IMR-90 (cell line): ENCODE measurements around the gene SPDEF. TPM values are rescaled to one million over a fixed set of nuclear protein-coding genes. Genes with fewer than 3 reads are reported as not detected.
A peak's percentile ranks its signal among the peaks of the same experiment; 100 is the strongest.

Experiments
- ATAC-seq: fragments of 200-7000 bp; cut with Tn5 transposase; 2 replicates; pipeline ENCODE4 v1.9.1; 2020; ENCODE audit warnings: low read depth, mild to moderate bottlenecking, moderate library complexity
- BruUV-seq: library from RNA; stranded (reverse); fragments of 400-500 nt; replicated peaks from 2 replicates; lab custom pipeline; 2021; lab: Mats Ljungman, UMichigan
- CTCF ChIA-PET: fragments of 300-600 bp; formaldehyde crosslinking; extraction: SDS; loops from one replicate; lab custom pipeline; 2021; ENCODE audit warnings: antibody characterized with exemption; lab: Yijun Ruan, JAX
- POLR2A ChIA-PET: fragments of 300-600 bp; sonication (Branson Sonifier 250); formaldehyde crosslinking; loops from one replicate; lab custom pipeline; 2022; ENCODE audit warnings: antibody characterized with exemption; ENCODE audit not compliant: unreplicated experiment; lab: Charles Lee
- DNase-seq: peaks from one replicate; pipeline ENCODE4 v3.0.0; 2013
- H2AFZ ChIP-seq: replicated peaks from 2 replicates; pipeline ENCODE3; 2013; ENCODE audit warnings: low read length, mild to moderate bottlenecking; ENCODE audit not compliant: poor library complexity
- H2AK5ac ChIP-seq: 2 replicates; pipeline ENCODE4 v1.6.1; 2013; ENCODE audit warnings: low read depth, low read length, inconsistent platforms
- H2AK9ac ChIP-seq: replicated peaks from 2 replicates; pipeline ENCODE3; 2013; ENCODE audit warnings: mild to moderate bottlenecking, low read depth, low read length, moderate library complexity; ENCODE audit not compliant: poor library complexity
- H2BK120ac ChIP-seq: 2 replicates; pipeline ENCODE4 v1.6.1; 2013; ENCODE audit warnings: low read depth, low read length, inconsistent platforms
- H2BK15ac ChIP-seq: 3 replicates; pipeline ENCODE4 v1.6.1; 2013; ENCODE audit warnings: low read depth, low read length, inconsistent platforms
- H2BK20ac ChIP-seq: 2 replicates; pipeline ENCODE4 v1.6.1; 2013; ENCODE audit warnings: low read depth, mild to moderate bottlenecking, inconsistent platforms, low read length, moderate library complexity
- H2BK5ac ChIP-seq: 2 replicates; pipeline ENCODE4 v1.6.1; 2013; ENCODE audit warnings: mild to moderate bottlenecking, low read depth, low read length, inconsistent platforms; ENCODE audit not compliant: poor library complexity, severe bottlenecking
- H3K14ac ChIP-seq: replicated peaks from 2 replicates; pipeline ENCODE4 v1.6.1; 2013; ENCODE audit warnings: low read depth, low read length, inconsistent platforms
- H3K18ac ChIP-seq: 2 replicates; pipeline ENCODE4 v1.6.1; 2013; ENCODE audit warnings: low read depth, low read length, control low read depth
- H3K23ac ChIP-seq: 2 replicates; pipeline ENCODE4 v1.6.1; 2013; ENCODE audit warnings: low read depth, low read length, inconsistent platforms
- H3K27ac ChIP-seq: 2 replicates; pipeline ENCODE4 v1.5.1; 2013; ENCODE audit warnings: mild to moderate bottlenecking, control low read depth, low read length; ENCODE audit not compliant: insufficient read depth
- H3K27me3 ChIP-seq: 2 replicates; pipeline ENCODE4 v1.6.1; 2013; ENCODE audit warnings: low read length; ENCODE audit not compliant: control insufficient read depth, insufficient read depth
- H3K36me3 ChIP-seq: 2 replicates; pipeline ENCODE4 v1.6.1; 2013; ENCODE audit warnings: low read length, mixed read lengths; ENCODE audit not compliant: control insufficient read depth, insufficient read depth
- H3K4ac ChIP-seq: 2 replicates; pipeline ENCODE4 v1.6.1; 2013; ENCODE audit warnings: low read depth, low read length, inconsistent platforms
- H3K4me1 ChIP-seq: 2 replicates; pipeline ENCODE4 v1.6.1; 2013; ENCODE audit warnings: low read length, mixed read lengths; ENCODE audit not compliant: control insufficient read depth, insufficient read depth
- H3K4me2 ChIP-seq: 2 replicates; pipeline ENCODE4 v1.6.1; 2013; ENCODE audit warnings: low read depth, mild to moderate bottlenecking, control low read depth, low read length, moderate library complexity
- H3K4me3 ChIP-seq: 2 replicates; pipeline ENCODE4 v1.5.1; 2013; ENCODE audit warnings: low read depth, mild to moderate bottlenecking, control low read depth, low read length, moderate library complexity; ENCODE audit not compliant: insufficient read depth
- H3K56ac ChIP-seq: 2 replicates; pipeline ENCODE4 v1.6.1; 2013; ENCODE audit warnings: low read length, inconsistent platforms; ENCODE audit not compliant: insufficient read depth; ENCODE audit errors: extremely low read depth
- H3K79me1 ChIP-seq, 2 experiments: 2 replicates each; pipeline ENCODE4 v1.6.1; 2013; ENCODE audit warnings: low read length in 2 of 2, inconsistent platforms in 1 of 2, low read depth in 1 of 2
- H3K9ac ChIP-seq: 2 replicates; pipeline ENCODE4 v1.6.1; 2013; ENCODE audit warnings: low read depth, low read length, control low read depth
- H3K9me1 ChIP-seq: 2 replicates; pipeline ENCODE4 v1.6.1; 2013; ENCODE audit warnings: low read length, inconsistent platforms; ENCODE audit not compliant: insufficient read depth
- H3K9me3 ChIP-seq: 2 replicates; pipeline ENCODE4 v1.6.1; 2013; ENCODE audit warnings: low read length; ENCODE audit not compliant: control insufficient read depth, insufficient read depth
- H4K20me1 ChIP-seq: 2 replicates; pipeline ENCODE4 v1.6.1; 2013; ENCODE audit warnings: low read length, inconsistent platforms; ENCODE audit not compliant: insufficient read depth
- H4K5ac ChIP-seq: 2 replicates; pipeline ENCODE4 v1.6.1; 2013; ENCODE audit warnings: mild to moderate bottlenecking, low read depth, low read length, control low read depth
- H4K8ac ChIP-seq, 2 experiments: 2 replicates each; pipeline ENCODE4 v1.6.1; 2013; ENCODE audit warnings: low read depth in 2 of 2, low read length in 2 of 2, control low read depth in 1 of 2, inconsistent platforms in 1 of 2
- H4K91ac ChIP-seq: 2 replicates; pipeline ENCODE4 v1.6.1; 2013; ENCODE audit warnings: low read depth, low read length, inconsistent platforms; ENCODE audit not compliant: insufficient read depth
- BHLHE40 ChIP-seq: fragments of 150-350 bp; IDR thresholded peaks from 2 replicates; pipeline ENCODE4 v1.6.1; 2016; ENCODE audit warnings: mild to moderate bottlenecking, low read depth, low read length
- CEBPB ChIP-seq: IDR thresholded peaks from 2 replicates; pipeline ENCODE4 v1.6.1; 2012; ENCODE audit warnings: low read depth, low read length, improper control_type of control experiment
- CHD1 ChIP-seq: IDR thresholded peaks from 2 replicates; pipeline ENCODE4 v1.6.1; 2012; ENCODE audit warnings: low read depth, low read length, improper control_type of control experiment
- FOS ChIP-seq: fragments of 150-350 bp; IDR thresholded peaks from 2 replicates; pipeline ENCODE4 v1.6.1; 2016; ENCODE audit warnings: low read depth, low read length
- MAFK ChIP-seq: IDR thresholded peaks from 2 replicates; pipeline ENCODE4 v1.6.1; 2012; ENCODE audit warnings: low read depth, low read length, improper control_type of control experiment
- MAZ ChIP-seq: IDR thresholded peaks from 2 replicates; pipeline ENCODE4 v1.6.1; 2012; ENCODE audit warnings: low read depth, mild to moderate bottlenecking, low read length, improper control_type of control experiment, moderate library complexity, borderline replicate concordance
- NFE2L2 ChIP-seq: fragments of 150-350 bp; IDR thresholded peaks from 2 replicates; pipeline ENCODE4 v1.6.1; 2016; ENCODE audit warnings: low read depth, mild to moderate bottlenecking, low read length
- POLR2A ChIP-seq: IDR thresholded peaks from 2 replicates; pipeline ENCODE4 v1.6.1; 2012; ENCODE audit warnings: mild to moderate bottlenecking, low read depth, low read length
- RAD21 ChIP-seq: IDR thresholded peaks from 2 replicates; pipeline ENCODE4 v1.6.1; 2012; ENCODE audit warnings: low read length, improper control_type of control experiment
- RCOR1 ChIP-seq: IDR thresholded peaks from 2 replicates; pipeline ENCODE4 v1.6.1; 2012; ENCODE audit warnings: mild to moderate bottlenecking, low read length, improper control_type of control experiment; ENCODE audit not compliant: insufficient replicate concordance
- RFX5 ChIP-seq: IDR thresholded peaks from 2 replicates; pipeline ENCODE4 v1.8.0; 2012; ENCODE audit warnings: low read depth, mild to moderate bottlenecking, low read length, moderate library complexity
- SMC3 ChIP-seq: fragments of 150-350 bp; IDR thresholded peaks from 2 replicates; pipeline ENCODE4 v1.6.1; 2016; ENCODE audit warnings: low read depth, mild to moderate bottlenecking, antibody characterized with exemption, low read length, moderate library complexity
- WGBS, 2 experiments: methylation state at CpG; one replicate each; pipeline versions ENCODE4 v1.1.5 to v1.1.7; 2013; ENCODE audit warnings: missing lambda C conversion rate in 2 of 2; ENCODE audit not compliant: insufficient read length in 1 of 2; ENCODE audit errors: extremely low coverage in 2 of 2; 5-methylcytosine and 5-hydroxymethylcytosine counted together
- dilution Hi-C: fragments of 300-500 bp; cut with HindIII; formaldehyde crosslinking; loops from one replicate; pipeline ENCODE4 v1.14.3; 2018; ENCODE audit warnings: low sequenced_read_pairs; ENCODE audit not compliant: unreplicated experiment
- in situ Hi-C: fragments of 300-500 bp; cut with MboI; formaldehyde crosslinking; loops from 3 replicates; pipeline ENCODE4 v1.14.3; 2019; ENCODE audit warnings: low sequenced_read_pairs, inconsistent platforms, mixed read lengths
- intact Hi-C: fragments of 100-400 bp; cut with micrococcal nuclease; formaldehyde crosslinking; loops from 2 replicates; pipeline ENCODE4 v1.10.0; 2022
- polyA plus RNA-seq, 3 experiments: library from polyadenylated mRNA; depleted of rRNA; stranded (reverse); fragments of >200 nt; gene quantifications; 2 replicates each; pipeline ENCODE4 v1.2.3, GENCODE V29; 2012; ENCODE audit warnings: low replicate concordance in 1 of 3
- total RNA-seq: library from RNA; depleted of rRNA; stranded (reverse); fragments of >200 nt; gene quantifications from 2 replicates; pipeline ENCODE4 v1.2.3, GENCODE V29; 2012
- TF ChIP-seq, protein P1 (sequence below): fragments of 150-350 bp; IDR thresholded peaks from 2 replicates; pipeline ENCODE4 v1.6.1; 2016; ENCODE audit warnings: low read depth, mild to moderate bottlenecking, low read length, moderate library complexity, borderline replicate concordance
- TF ChIP-seq, protein P2 (sequence below): conservative IDR thresholded peaks from 2 replicates; pipeline ENCODE4 v1.5.1; 2012; ENCODE audit warnings: mild to moderate bottlenecking, low read depth, low read length, improper control_type of control experiment
- TF ChIP-seq, protein P3 (sequence below): fragments of 150-350 bp; IDR thresholded peaks from 2 replicates; pipeline ENCODE4 v1.6.1; 2017; ENCODE audit warnings: mild to moderate bottlenecking, antibody characterized with exemption, low read length, low read depth

SPDEF gene
- total and polyA plus RNA-seq, 2 of the 4 experiments (the other 2 are of a cell fraction): 0.05 TPM; not detected in 1

DNA sequence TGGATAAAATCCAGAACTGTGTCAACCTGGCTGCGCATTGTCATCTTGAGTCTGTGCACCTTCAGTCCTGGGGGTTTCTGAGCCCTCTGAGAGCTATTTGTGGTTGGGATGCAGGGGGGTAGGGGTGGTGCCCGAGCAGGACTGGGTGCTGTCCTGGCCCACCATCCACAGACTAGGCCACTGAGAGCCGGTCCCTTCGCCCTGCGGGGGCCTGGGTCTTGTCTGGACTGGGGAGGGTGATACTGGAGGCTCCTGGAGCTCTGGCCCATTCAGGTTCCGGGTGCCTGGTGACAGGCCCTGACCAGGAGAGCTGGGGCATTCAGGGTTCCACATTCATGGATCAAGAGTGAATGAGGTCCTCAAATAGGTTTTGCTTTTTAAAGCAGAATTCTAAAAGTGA lies 20.9 kb downstream of the SPDEF start:
- Histone ChIP-seq H2AK9ac (peak overlapping the region; percentile 13), H2BK5ac (no peak overlapping the region), H4K91ac (no peak overlapping the region), H2BK15ac (no peak overlapping the region), H3K9me3 (no peaks in the 10 kb centered on the region), H4K5ac (no peak overlapping the region), H3K9ac (no peak overlapping the region), H3K4me3 (no peak overlapping the region), H2AK5ac (no peak overlapping the region), H4K8ac (no peak overlapping the region), H2BK20ac (no peak overlapping the region), H3K9me1 (no peaks in the 10 kb centered on the region), H3K4ac (no peak overlapping the region), H4K20me1 (no peaks in the 10 kb centered on the region), H3K23ac (no peak overlapping the region), H3K4me1 (no peaks in the 10 kb centered on the region), H3K36me3 (no peaks in the 10 kb centered on the region), H2BK120ac (no peak overlapping the region), H3K4me2 (no peak overlapping the region), H3K79me1 (no peaks in the 10 kb centered on the region), H3K27ac (no peak overlapping the region), H3K56ac (no peak overlapping the region), H3K27me3 (peaks cover 9% of the 10 kb centered on the region; the same call in 1 of the 2 replicates), H2AFZ (no peak overlapping the region), H3K14ac (no peak overlapping the region), H3K18ac (no peak overlapping the region)
- dilution Hi-C loops (no loop called here), in situ Hi-C loops (no loop called here), intact Hi-C loops (no loop called here)
- TF ChIP-seq CHD1 (no peak), RFX5 (no peak), SMC3 (no peak), POLR2A (no peak), MAFK (no peak), RCOR1 (no peak), CEBPB (no peak), NFE2L2 (no peak), FOS (no peak), RAD21 (no peak), MAZ (no peak), BHLHE40 (no peak)
- TF ChIP-seq, protein P1, sequence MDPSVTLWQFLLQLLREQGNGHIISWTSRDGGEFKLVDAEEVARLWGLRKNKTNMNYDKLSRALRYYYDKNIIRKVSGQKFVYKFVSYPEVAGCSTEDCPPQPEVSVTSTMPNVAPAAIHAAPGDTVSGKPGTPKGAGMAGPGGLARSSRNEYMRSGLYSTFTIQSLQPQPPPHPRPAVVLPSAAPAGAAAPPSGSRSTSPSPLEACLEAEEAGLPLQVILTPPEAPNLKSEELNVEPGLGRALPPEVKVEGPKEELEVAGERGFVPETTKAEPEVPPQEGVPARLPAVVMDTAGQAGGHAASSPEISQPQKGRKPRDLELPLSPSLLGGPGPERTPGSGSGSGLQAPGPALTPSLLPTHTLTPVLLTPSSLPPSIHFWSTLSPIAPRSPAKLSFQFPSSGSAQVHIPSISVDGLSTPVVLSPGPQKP: no peak
- TF ChIP-seq, protein P2, sequence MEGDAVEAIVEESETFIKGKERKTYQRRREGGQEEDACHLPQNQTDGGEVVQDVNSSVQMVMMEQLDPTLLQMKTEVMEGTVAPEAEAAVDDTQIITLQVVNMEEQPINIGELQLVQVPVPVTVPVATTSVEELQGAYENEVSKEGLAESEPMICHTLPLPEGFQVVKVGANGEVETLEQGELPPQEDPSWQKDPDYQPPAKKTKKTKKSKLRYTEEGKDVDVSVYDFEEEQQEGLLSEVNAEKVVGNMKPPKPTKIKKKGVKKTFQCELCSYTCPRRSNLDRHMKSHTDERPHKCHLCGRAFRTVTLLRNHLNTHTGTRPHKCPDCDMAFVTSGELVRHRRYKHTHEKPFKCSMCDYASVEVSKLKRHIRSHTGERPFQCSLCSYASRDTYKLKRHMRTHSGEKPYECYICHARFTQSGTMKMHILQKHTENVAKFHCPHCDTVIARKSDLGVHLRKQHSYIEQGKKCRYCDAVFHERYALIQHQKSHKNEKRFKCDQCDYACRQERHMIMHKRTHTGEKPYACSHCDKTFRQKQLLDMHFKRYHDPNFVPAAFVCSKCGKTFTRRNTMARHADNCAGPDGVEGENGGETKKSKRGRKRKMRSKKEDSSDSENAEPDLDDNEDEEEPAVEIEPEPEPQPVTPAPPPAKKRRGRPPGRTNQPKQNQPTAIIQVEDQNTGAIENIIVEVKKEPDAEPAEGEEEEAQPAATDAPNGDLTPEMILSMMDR: no peak
- TF ChIP-seq, protein P3, sequence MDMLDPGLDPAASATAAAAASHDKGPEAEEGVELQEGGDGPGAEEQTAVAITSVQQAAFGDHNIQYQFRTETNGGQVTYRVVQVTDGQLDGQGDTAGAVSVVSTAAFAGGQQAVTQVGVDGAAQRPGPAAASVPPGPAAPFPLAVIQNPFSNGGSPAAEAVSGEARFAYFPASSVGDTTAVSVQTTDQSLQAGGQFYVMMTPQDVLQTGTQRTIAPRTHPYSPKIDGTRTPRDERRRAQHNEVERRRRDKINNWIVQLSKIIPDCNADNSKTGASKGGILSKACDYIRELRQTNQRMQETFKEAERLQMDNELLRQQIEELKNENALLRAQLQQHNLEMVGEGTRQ: no peak
- no peak for ATAC-seq
- POLR2A ChIA-PET: no interaction called here
- CTCF ChIA-PET: no interaction called here
- no peak for DNase-seq
- WGBS, 2 experiments: no CpG with 5 or more reads among the region's 6 CpGs
- BruUV-seq: no TSS peak
